RPMI8226 (cell line): ENCODE results near the gene PTGS1.
A peak's percentile ranks its signal among the peaks of the same experiment; 100 is the strongest.
"Not testable (repeated sequence)": the region's sequence is repeated elsewhere in the genome, so short reads cannot be mapped to it uniquely, and the experiment has no call there.

Experiments
- DNase-seq: peaks from one replicate; pipeline ENCODE4 v3.0.0-alpha.2; 2015

PTGS1 gene

GRCh38 chr9:122402403-122402871 is 31.6 kb downstream of the PTGS1 start:
- no peak for DNase-seq

GRCh38 chr9:122402874-122403273 is 32.0 kb downstream of the PTGS1 start:
- DNase-seq = no peak

GRCh38 chr9:122403381-122404000 is 32.7 kb downstream of the PTGS1 start:
- DNase-seq = no peak

- not testable (repeated sequence) for DNase-seq
These were observed 34.7 kb downstream of the PTGS1 start for GRCh38 chr9:122405304-122406069.

- DNase-seq = no peak
These were observed 35.5 kb downstream of the PTGS1 start for GRCh38 chr9:122406070-122406890.

GRCh38 chr9:122414108-122414507 is 43.3 kb downstream of the PTGS1 start:
- peak; percentile 55 for DNase-seq

GRCh38 chr9:122418016-122418415 is 47.2 kb downstream of the PTGS1 start:
- no peak for DNase-seq

GRCh38 chr9:122420315-122420714 is 49.5 kb downstream of the PTGS1 start:
- no peak for DNase-seq

- no peak for DNase-seq
These were observed 54.3 kb downstream of the PTGS1 start for GRCh38 chr9:122425087-122425486.

GRCh38 chr9:122426723-122427122 is 55.9 kb downstream of the PTGS1 start:
- DNase-seq = no peak

- no peak for DNase-seq
These were observed 71.7 kb downstream of the PTGS1 start for GRCh38 chr9:122442568-122442967.

- DNase-seq = no peak
These were observed 73.4 kb downstream of the PTGS1 start for GRCh38 chr9:122444041-122444733.
